Muscle of leg (tissue), 11 donors: ENCODE results near the gene C19orf53. TPM values are rescaled to one million over a fixed set of nuclear protein-coding genes. Genes with fewer than 3 reads are reported as not detected.

Source experiments
- DNase-seq: peaks from one replicate; pipeline ENCODE4 v3.0.0; 2013
- H3K27ac ChIP-seq: one replicate; pipeline ENCODE4 v1.5.1; 2013; ENCODE audit warnings: mild to moderate bottlenecking, low read length, control low read depth
- H3K27me3 ChIP-seq: one replicate; pipeline ENCODE4 v1.6.1; 2013; ENCODE audit warnings: low read length; ENCODE audit not compliant: control insufficient read depth, insufficient read depth
- H3K36me3 ChIP-seq: one replicate; pipeline ENCODE4 v1.6.1; 2013; ENCODE audit warnings: low read length; ENCODE audit not compliant: control insufficient read depth, insufficient read depth
- H3K4me1 ChIP-seq: one replicate; pipeline ENCODE4 v1.6.1; 2013; ENCODE audit warnings: low read length; ENCODE audit not compliant: control insufficient read depth, insufficient read depth
- H3K4me3 ChIP-seq: one replicate; pipeline ENCODE4 v1.5.1; 2013; ENCODE audit warnings: low read length, control low read depth
- H3K9me3 ChIP-seq: replicated peaks from 2 replicates; pipeline ENCODE4 v1.6.1; 2013; ENCODE audit warnings: low read depth, low read length; ENCODE audit not compliant: control insufficient read depth
- WGBS: methylation state at CpG from one replicate; pipeline ENCODE4 v1.1.5; 2013; ENCODE audit warnings: missing lambda C conversion rate; ENCODE audit not compliant: insufficient coverage; 5-methylcytosine and 5-hydroxymethylcytosine counted together
- polyA plus RNA-seq, 8 donors: library from polyadenylated mRNA; unstranded; fragments of 120-200 nt; gene quantifications; one replicate each; pipeline versions ENCODE4 v1.2.1 to v1.2.3, GENCODE V29; 2013; ENCODE audit warnings: inconsistent platforms in 1 of 8, low replicate concordance in 1 of 8; ENCODE audit not compliant: insufficient read length in 8 of 8, insufficient read depth in 1 of 8
- total RNA-seq: library from RNA; stranded (reverse); fragments of 120-200 nt; gene quantifications from one replicate; pipeline ENCODE4 v1.2.4, GENCODE V29; 2013

The C19orf53 gene
- total and polyA plus RNA-seq, 9 donors: 107 to 139 (median 118) TPM

DNA sequence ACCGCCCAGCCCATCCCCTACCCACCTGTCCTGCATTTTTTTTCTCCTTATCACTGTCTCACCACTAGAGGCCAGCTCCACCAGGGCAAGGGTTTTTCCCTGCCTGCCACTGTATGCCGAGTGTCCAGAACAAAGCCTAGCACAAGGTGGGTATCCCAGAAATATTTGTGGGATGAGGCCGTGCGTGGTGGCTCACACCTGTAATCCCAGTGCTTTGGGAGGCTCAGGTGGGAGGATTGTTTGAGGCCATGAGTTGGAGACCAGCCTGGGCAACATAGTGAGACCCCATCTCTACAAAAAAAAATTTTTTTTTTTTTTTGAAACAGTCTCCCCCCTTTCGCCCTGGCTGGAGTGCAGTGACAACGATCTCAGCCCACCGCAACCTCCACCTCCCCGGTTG lies 12.8 kb upstream of the C19orf53 start:
- Histone ChIP-seq H3K27me3 (no peaks in the 10 kb centered on the region), H3K4me3 (no peak overlapping the region), H3K36me3 (peaks cover 56% of the 10 kb centered on the region), H3K9me3 (no peaks in the 10 kb centered on the region), H3K27ac (no peak overlapping the region), H3K4me1 (peaks cover 15% of the 10 kb centered on the region)
- WGBS: 93% methylated on average over 3 of the region's 8 CpGs
- DNase-seq: no peak

DNA sequence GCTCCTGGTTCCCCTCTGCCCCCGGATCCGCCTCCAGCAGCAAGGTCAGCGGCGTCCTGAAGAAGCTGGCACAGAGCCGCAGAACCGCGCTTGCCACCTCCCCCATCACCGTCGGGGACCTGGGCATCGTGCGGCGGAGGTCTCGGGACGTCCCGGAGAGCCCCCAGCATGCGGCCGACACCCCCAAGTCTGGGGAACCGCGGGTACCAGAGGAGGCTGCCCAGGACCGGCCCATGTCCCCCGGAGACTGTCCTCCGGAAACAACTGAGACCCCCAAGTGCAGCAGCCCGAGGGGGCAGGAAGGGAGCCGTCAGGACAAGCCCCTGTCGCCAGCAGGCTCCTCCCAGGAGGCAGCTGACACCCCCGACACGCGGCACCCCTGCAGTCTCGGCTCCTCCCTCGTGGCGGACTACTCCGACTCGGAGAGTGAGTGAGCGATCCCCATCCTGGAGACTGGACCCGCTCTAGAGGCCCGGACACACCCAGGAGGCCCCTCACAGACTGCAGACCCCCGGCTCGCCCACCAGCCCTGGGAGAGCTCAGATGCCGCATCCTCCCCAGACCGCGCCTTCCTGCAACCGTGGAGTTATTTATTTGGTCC lies 11.5 kb upstream of the C19orf53 start:
- H3K27ac ChIP-seq: no peak overlapping the region
- H3K36me3 ChIP-seq: peaks cover 46% of the 10 kb centered on the region
- peaks cover 15% of the 10 kb centered on the region for H3K4me1 ChIP-seq
- H3K4me3 ChIP-seq: no peak overlapping the region
- H3K27me3 ChIP-seq: no peaks in the 10 kb centered on the region
- H3K9me3 ChIP-seq: no peaks in the 10 kb centered on the region
- DNase-seq: no peak
- 86% methylated on average over 35 of the region's 42 CpGs for WGBS

DNA sequence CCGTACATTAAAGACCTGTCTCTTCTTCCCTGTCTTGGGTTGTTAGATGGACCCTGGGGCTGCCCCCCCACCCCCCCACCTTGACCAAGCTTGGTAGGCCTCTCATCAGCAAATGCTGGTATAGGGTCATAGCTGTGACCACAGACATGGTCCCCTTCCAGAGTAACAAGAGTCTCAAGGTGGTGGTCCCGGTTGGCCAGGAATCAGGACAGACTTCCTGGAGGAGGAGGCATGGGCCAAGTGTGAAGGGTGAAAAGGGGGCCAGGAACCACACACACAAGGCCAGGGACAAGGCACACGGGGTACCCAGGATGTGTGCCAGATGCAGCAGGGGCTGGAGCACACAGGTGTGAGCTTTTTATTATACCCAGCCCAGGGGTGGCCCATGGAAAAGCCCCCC lies 11.0 kb upstream of the C19orf53 start:
- H3K4me3 ChIP-seq: no peak overlapping the region
- no peak overlapping the region for H3K27ac ChIP-seq
- 94% methylated on average over 2 of the region's 3 CpGs for WGBS
- H3K9me3 ChIP-seq: no peaks in the 10 kb centered on the region
- no peak for DNase-seq
- H3K36me3 ChIP-seq: peaks cover 44% of the 10 kb centered on the region
- peaks cover 15% of the 10 kb centered on the region for H3K4me1 ChIP-seq
- H3K27me3 ChIP-seq: no peaks in the 10 kb centered on the region

DNA sequence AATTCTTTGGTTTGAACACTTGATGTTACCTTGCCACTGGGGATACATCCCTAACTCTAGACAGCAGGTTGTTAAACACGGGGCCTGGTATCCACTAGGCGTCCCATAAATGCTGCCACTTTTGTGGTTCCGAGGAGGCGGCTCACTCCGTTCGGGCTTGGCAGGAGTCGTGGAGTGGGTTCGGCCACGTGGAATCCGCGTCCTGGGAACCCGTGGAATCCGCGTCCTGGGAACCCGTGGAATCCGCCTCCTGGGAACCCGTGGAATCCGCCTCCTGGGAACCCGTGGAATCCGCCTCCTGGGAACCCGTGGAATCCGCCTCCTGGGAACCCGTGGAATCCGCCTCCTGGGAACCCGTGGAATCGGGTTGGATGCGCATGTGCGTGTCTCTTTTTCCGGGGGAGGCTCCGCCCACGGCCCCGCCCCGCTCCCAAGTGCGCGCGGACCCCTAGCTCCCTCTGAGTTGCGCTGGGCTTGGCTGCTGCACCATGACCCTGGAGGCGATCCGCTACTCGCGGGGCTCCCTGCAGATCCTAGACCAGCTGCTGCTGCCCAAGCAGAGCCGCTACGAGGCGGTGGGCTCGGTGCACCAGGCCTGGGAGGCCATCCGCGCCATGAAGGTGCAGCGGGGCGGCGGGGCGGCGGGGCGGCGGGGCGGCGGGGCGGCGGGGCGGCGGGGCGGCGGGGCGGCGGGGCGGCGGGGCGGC lies 10.0 kb upstream of the C19orf53 start, which contains the start of gene MRI1:
MRI1 (plus strand) TSS at position 422 of the 707 bp plus-strand sequence; CDS start at position 489, 67 bp downstream.
- peaks cover 45% of the 10 kb centered on the region for H3K36me3 ChIP-seq
- H3K27ac ChIP-seq: peak within 1 kb of the TSS; percentile 64
- DNase-seq: peak; percentile 85
- WGBS: under 1% methylated on average over 40 of the region's 67 CpGs
- H3K27me3 ChIP-seq: no peaks in the 10 kb centered on the region
- peaks cover 15% of the 10 kb centered on the region for H3K4me1 ChIP-seq
- peak within 1 kb of the TSS; percentile 63 for H3K4me3 ChIP-seq
- no peaks in the 10 kb centered on the region for H3K9me3 ChIP-seq

- peaks cover 46% of the 10 kb centered on the region for H3K36me3 ChIP-seq
- DNase-seq: no peak
- WGBS: 1% methylated on average over 42 of the region's 48 CpGs
- H3K4me3 ChIP-seq: peak overlapping the region; percentile 63
- no peaks in the 10 kb centered on the region for H3K27me3 ChIP-seq
- peak overlapping the region; percentile 42 for H3K27ac ChIP-seq
- H3K9me3 ChIP-seq: no peaks in the 10 kb centered on the region
- peaks cover 15% of the 10 kb centered on the region for H3K4me1 ChIP-seq
These were observed 9.3 kb upstream of the C19orf53 start for GRCh38 chr19:13764821-13765394.

GRCh38 chr19:13765395-13766094 lies 8.7 kb upstream of the C19orf53 start:
- WGBS: 39% methylated on average over 17 of the region's 19 CpGs
- no peaks in the 10 kb centered on the region for H3K27me3 ChIP-seq
- H3K36me3 ChIP-seq: peaks cover 45% of the 10 kb centered on the region
- peaks cover 15% of the 10 kb centered on the region for H3K4me1 ChIP-seq
- peak overlapping the region; percentile 42 for H3K27ac ChIP-seq
- no peaks in the 10 kb centered on the region for H3K9me3 ChIP-seq
- DNase-seq: no peak
- peak overlapping the region; percentile 63 for H3K4me3 ChIP-seq

- H3K36me3 ChIP-seq: peaks cover 45% of the 10 kb centered on the region
- 100% methylated on average over 1 of the region's 3 CpGs for WGBS
- no peak for DNase-seq
- H3K4me1 ChIP-seq: peaks cover 15% of the 10 kb centered on the region
- H3K4me3 ChIP-seq: no peak overlapping the region
- no peaks in the 10 kb centered on the region for H3K9me3 ChIP-seq
- no peak overlapping the region for H3K27ac ChIP-seq
- H3K27me3 ChIP-seq: no peaks in the 10 kb centered on the region
These were observed 8.2 kb upstream of the C19orf53 start for GRCh38 chr19:13766095-13766481.

- no peak overlapping the region for H3K27ac ChIP-seq
- H3K27me3 ChIP-seq: no peaks in the 10 kb centered on the region
- peaks cover 15% of the 10 kb centered on the region for H3K4me1 ChIP-seq
- peaks cover 39% of the 10 kb centered on the region for H3K36me3 ChIP-seq
- 88% methylated on average over 19 of the region's 19 CpGs for WGBS
- H3K4me3 ChIP-seq: no peak overlapping the region
- DNase-seq: no peak
- H3K9me3 ChIP-seq: no peaks in the 10 kb centered on the region
These were observed 5.7 kb upstream of the C19orf53 start for GRCh38 chr19:13768510-13768909.

GRCh38 chr19:13770013-13770635 lies 4.1 kb upstream of the C19orf53 start:
- no peak overlapping the region for H3K27ac ChIP-seq
- WGBS: 80% methylated on average over 9 of the region's 16 CpGs
- no peaks in the 10 kb centered on the region for H3K27me3 ChIP-seq
- no peak overlapping the region for H3K4me3 ChIP-seq
- no peak for DNase-seq
- peaks cover 39% of the 10 kb centered on the region for H3K36me3 ChIP-seq
- peaks cover 10% of the 10 kb centered on the region for H3K4me1 ChIP-seq
- H3K9me3 ChIP-seq: no peaks in the 10 kb centered on the region
